HepG2 (cell line): ENCODE measurements around the gene TEKTIP1. TPM values are rescaled to one million over a fixed set of nuclear protein-coding genes. Genes with fewer than 3 reads are reported as not detected.

ENCODE experiments used
- ATAC-seq: fragments of 200-7000 bp; cut with Tn5 transposase; 3 replicates; pipeline ENCODE4 v1.9.1; 2020; ENCODE audit warnings: mild to moderate bottlenecking, moderate library complexity
- BruUV-seq: library from RNA; stranded (reverse); fragments of 400-500 nt; replicated peaks from 2 replicates; lab custom pipeline; 2021; lab: Mats Ljungman, UMichigan
- CTCF ChIA-PET: fragments of 300-600 bp; formaldehyde crosslinking; extraction: SDS; loops from one replicate; lab custom pipeline; 2021; ENCODE audit warnings: low total read pairs, inconsistent platforms, low intra/inter-chr PET ratio; lab: Yijun Ruan, JAX
- POLR2A ChIA-PET: fragments of 350-600 bp; sonication (Branson Sonifier 250); formaldehyde crosslinking; loops from one replicate; lab custom pipeline; 2020; ENCODE audit warnings: antibody characterized with exemption, inconsistent platforms; lab: Yijun Ruan, JAX
- DNase-seq: peaks from one replicate; pipeline ENCODE4 v3.0.0-alpha.2; 2015; ENCODE audit warnings: low spot score
- FAIRE-seq: peaks from 3 replicates; lab custom pipeline; 2011; peaks lifted over from hg19 to GRCh38; lab: Jason Lieb, UNC
- H2AFZ ChIP-seq: one replicate; pipeline ENCODE4 v1.6.1; 2011; ENCODE audit warnings: low read length, inconsistent platforms
- H3K27ac ChIP-seq: fragments of 300-600 bp; 3 replicates; pipeline ENCODE4 v1.8.0; 2011; ENCODE audit warnings: mixed run types, mild to moderate bottlenecking, mixed read lengths, low read length, inconsistent platforms; ENCODE audit not compliant: insufficient read depth; ENCODE audit errors: extremely low read length
- H3K27me3 ChIP-seq, 2 experiments: fragments of 200-600 bp in 1 of 2; 2 replicates in 1 of 2; 3 replicates in 1 of 2; pipeline versions ENCODE4 v1.6.0 to v1.8.0; 2011; ENCODE audit warnings: low read length in 2 of 2, mild to moderate bottlenecking in 2 of 2, moderate library complexity in 2 of 2, inconsistent platforms in 1 of 2; ENCODE audit not compliant: insufficient read depth in 2 of 2, control insufficient read depth in 1 of 2
- H3K36me3 ChIP-seq, 2 experiments: fragments of 200-600 bp in 1 of 2; replicated peaks in 1 of 2; 2 replicates in 1 of 2; 3 replicates in 1 of 2; pipeline versions ENCODE4 v1.5.1 to v1.8.0; 2011; ENCODE audit warnings: low read length in 2 of 2, inconsistent platforms in 1 of 2; ENCODE audit not compliant: insufficient read depth in 2 of 2, control insufficient read depth in 1 of 2
- H3K4me1 ChIP-seq: 2 replicates; pipeline ENCODE4 v1.5.1; 2012; ENCODE audit warnings: low read length, inconsistent platforms; ENCODE audit not compliant: insufficient read depth
- H3K4me2 ChIP-seq: 2 replicates; pipeline ENCODE4 v1.6.0; 2011; ENCODE audit warnings: low read depth, low read length, inconsistent platforms
- H3K4me3 ChIP-seq, 3 experiments: fragments of 200-600 bp in 1 of 3; sonication (generic), shearing (Covaris generic) in 1 of 3; replicated peaks in 1 of 3; 2 replicates each; pipeline ENCODE4 v1.5.1; 2011 to 2016; ENCODE audit warnings: low read length in 3 of 3, inconsistent platforms in 2 of 3, low read depth in 2 of 3, mild to moderate bottlenecking in 2 of 3, control low read depth in 1 of 3, mixed read lengths in 1 of 3; ENCODE audit not compliant: insufficient read depth in 1 of 3
- H3K79me2 ChIP-seq: one replicate; pipeline ENCODE4 v1.6.1; 2011; ENCODE audit warnings: low read length, inconsistent platforms; ENCODE audit not compliant: insufficient read depth
- H3K9ac ChIP-seq: 2 replicates; pipeline ENCODE4 v1.6.0; 2011; ENCODE audit warnings: mild to moderate bottlenecking, low read depth, low read length, inconsistent platforms; ENCODE audit not compliant: insufficient read depth
- H3K9me3 ChIP-seq: 2 replicates; pipeline ENCODE4 v1.5.1; 2012; ENCODE audit warnings: mild to moderate bottlenecking, low read length
- H4K20me1 ChIP-seq: 2 replicates; pipeline ENCODE4 v1.6.0; 2011; ENCODE audit warnings: inconsistent platforms, mild to moderate bottlenecking, low read length, moderate library complexity; ENCODE audit not compliant: insufficient read depth
- CCAR2 ChIP-seq: fragments of 200-400 bp; formaldehyde crosslinking; optimal IDR thresholded peaks from 2 replicates; pipeline ENCODE3; 2018; ENCODE audit warnings: low read depth, mild to moderate bottlenecking, low read length, moderate library complexity
- ELF1 ChIP-seq: sonication (generic); formaldehyde crosslinking; IDR thresholded peaks from 2 replicates; pipeline ENCODE4 v1.4.0; 2020; ENCODE audit warnings: missing genetic modification reagents
- ETS1 ChIP-seq: sonication (generic); formaldehyde crosslinking; IDR thresholded peaks from 2 replicates; pipeline ENCODE4 v1.4.0; 2020; ENCODE audit warnings: missing genetic modification reagents
- FLYWCH1 ChIP-seq: sonication (generic); formaldehyde crosslinking; IDR thresholded peaks from 2 replicates; pipeline ENCODE4 v1.8.1; 2023; ENCODE audit warnings: mild to moderate bottlenecking, missing genetic modification reagents
- KLF9 ChIP-seq: IDR thresholded peaks from 2 replicates; pipeline ENCODE4 v1.6.1; 2016; ENCODE audit warnings: low read depth
- MAFF ChIP-seq: IDR thresholded peaks from 2 replicates; pipeline ENCODE4 v1.6.1; 2011; ENCODE audit warnings: low read depth, low read length, improper control_type of control experiment
- MXD3 ChIP-seq: IDR thresholded peaks from 2 replicates; pipeline ENCODE4 v1.6.1; 2016; ENCODE audit warnings: mild to moderate bottlenecking, missing biosample characterization, missing genetic modification reagents
- PLRG1 ChIP-seq: fragments of 450-650 bp; conservative IDR thresholded peaks from 2 replicates; pipeline ENCODE4 v1.6.1; 2016
- RAD51 ChIP-seq: fragments of 450-650 bp; IDR thresholded peaks from 2 replicates; pipeline ENCODE4 v1.6.1; 2016; ENCODE audit warnings: borderline replicate concordance
- ZNF337 ChIP-seq: sonication (generic); formaldehyde crosslinking; IDR thresholded peaks from 2 replicates; pipeline ENCODE4 v1.5.1; 2020; ENCODE audit warnings: missing genetic modification reagents, low read depth, mild to moderate bottlenecking, borderline replicate concordance
- WGBS: methylation state at CpG from one replicate; pipeline ENCODE4 v1.1.6; 2017; ENCODE audit warnings: low lambda C conversion rate; 5-methylcytosine and 5-hydroxymethylcytosine counted together
- in situ Hi-C: cut with HindIII; loops from 2 replicates; pipeline ENCODE4 v1.10.0; 2017; ENCODE audit warnings: low pct_unique_long_range_greater_than_20kb; ENCODE audit not compliant: extremely low pct_ligation_motif_present
- intact Hi-C: fragments of 100-400 bp; cut with micrococcal nuclease; formaldehyde crosslinking; loops from one replicate; pipeline ENCODE4 v1.10.0; 2022; ENCODE audit not compliant: unreplicated experiment
- polyA plus RNA-seq, 8 experiments: library from polyadenylated mRNA; depleted of rRNA in 3 of 8; stranded (reverse) in 7 of 8; unstranded in 1 of 8; fragments of >200 nt; fragmentation: Illumina TruSeq in 4 of 8; extraction: Trizol in 4 of 8; gene quantifications; 2 replicates each; pipeline versions ENCODE4 v1.2.1 to v1.2.3, GENCODE V29; 2011 to 2016; ENCODE audit warnings: low read depth in 4 of 8, missing spikeins in 1 of 8, mixed read lengths in 1 of 8; ENCODE audit not compliant: insufficient read depth in 1 of 8
- total RNA-seq, 5 experiments: library from RNA; depleted of rRNA; stranded (reverse); fragments of >200 nt; fragmentation: Illumina TruSeq; extraction: Trizol; gene quantifications; 2 replicates each; pipeline ENCODE4 v1.2.3, GENCODE V29; 2016; ENCODE audit warnings: low read depth in 1 of 5
- TF ChIP-seq, protein P1 (sequence below): sonication (generic); formaldehyde crosslinking; IDR thresholded peaks from 2 replicates; pipeline ENCODE4 v1.4.0; 2020; ENCODE audit warnings: mild to moderate bottlenecking, missing genetic modification reagents
- TF ChIP-seq, protein P2 (sequence below), 2 experiments: IDR thresholded peaks; 2 replicates each; pipeline ENCODE4 v1.6.1; 2011 to 2012; ENCODE audit warnings: low read length in 2 of 2, borderline replicate concordance in 1 of 2, low read depth in 1 of 2, mild to moderate bottlenecking in 1 of 2, moderate library complexity in 1 of 2

The TEKTIP1 gene
- total and polyA plus RNA-seq, 2 of the 13 experiments (the other 11 are each of a cell fraction or from before 2014, with no cell fraction given): not detected

DNA sequence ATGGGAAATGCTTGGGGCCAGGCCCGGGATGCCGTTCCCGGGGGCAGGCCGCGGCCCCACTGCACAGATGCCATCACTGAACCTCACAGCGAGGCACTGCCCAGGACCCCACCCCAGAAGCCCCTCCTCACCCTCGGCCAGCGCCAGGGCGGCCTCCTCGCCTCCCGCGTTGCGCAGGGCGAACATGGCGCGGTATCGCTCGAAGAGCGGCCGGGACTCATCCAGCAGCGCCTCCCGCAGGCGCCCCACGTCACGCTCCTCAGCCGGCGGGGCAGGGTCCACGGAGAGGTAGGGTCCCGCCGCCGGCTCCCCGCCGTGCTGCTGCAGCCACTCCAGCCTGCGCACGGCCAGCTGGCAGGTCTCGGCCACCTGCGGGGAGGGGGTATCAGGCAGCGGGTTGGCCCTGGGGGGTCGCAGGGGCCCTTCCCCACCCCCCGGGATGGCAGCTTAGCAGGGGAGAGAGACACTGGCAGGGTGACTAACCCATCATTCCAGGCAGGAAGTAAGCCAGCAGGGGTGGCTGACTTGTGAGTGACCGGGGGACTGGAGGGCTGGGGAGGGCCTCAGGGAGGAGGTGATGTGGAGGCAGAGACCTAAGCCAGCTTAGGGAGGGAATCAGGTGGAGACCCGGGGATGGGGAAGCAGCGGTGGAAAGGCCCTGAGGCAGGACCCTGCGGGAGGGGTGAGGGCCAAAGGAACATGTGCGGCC lies 46.7 kb upstream of the TEKTIP1 start:
- Histone ChIP-seq H3K9ac (no peak overlapping the region), H3K27me3 (no peaks in the 10 kb centered on the region; a peak in 1 of 5 replicates), H4K20me1 (no peaks in the 10 kb centered on the region), H3K36me3 (peaks cover 11 to 47% of the 10 kb centered on the region in 2 experiments; a peak in 4 of 5 replicates), H3K27ac (no peak overlapping the region), H3K4me2 (no peak overlapping the region), H3K4me1 (no peaks in the 10 kb centered on the region), H3K9me3 (no peaks in the 10 kb centered on the region), H3K79me2 (peaks cover 3% of the 10 kb centered on the region), H2AFZ (no peak overlapping the region), H3K4me3 (no peak overlapping the region)
- POLR2A ChIA-PET: no interaction called here
- no peak for TF ChIP-seq MXD3 (CRISPR knock-in tag)
- TF ChIP-seq MAFF: no peak
- no peak for TF ChIP-seq CCAR2
- no peak for TF ChIP-seq ELF1
- TF ChIP-seq FLYWCH1 (CRISPR knock-in tag): no peak
- no peak for TF ChIP-seq RAD51
- TF ChIP-seq, protein P1, sequence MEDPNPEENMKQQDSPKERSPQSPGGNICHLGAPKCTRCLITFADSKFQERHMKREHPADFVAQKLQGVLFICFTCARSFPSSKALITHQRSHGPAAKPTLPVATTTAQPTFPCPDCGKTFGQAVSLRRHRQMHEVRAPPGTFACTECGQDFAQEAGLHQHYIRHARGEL (CRISPR knock-in tag): no peak
- TF ChIP-seq PLRG1: no peak
- no TSS peak for BruUV-seq
- 98% methylated on average over 45 of the region's 45 CpGs for WGBS
- DNase-seq (no peak), FAIRE-seq (no peak), ATAC-seq (no peak)
- CTCF ChIA-PET: no interaction called here
- in situ Hi-C loops (no loop called here), intact Hi-C loops (no loop called here)

- peaks cover 11 to 50% of the 10 kb centered on the region in 2 experiments; a peak in 4 of 5 replicates for H3K36me3 ChIP-seq
- no peaks in the 10 kb centered on the region for H4K20me1 ChIP-seq
- H3K4me1 ChIP-seq: peaks cover 4% of the 10 kb centered on the region
- ATAC-seq (no peak), FAIRE-seq (no peak), DNase-seq (no peak)
- no peaks in the 10 kb centered on the region for H3K9me3 ChIP-seq
- 96% methylated on average over 16 of the region's 16 CpGs for WGBS
- intact Hi-C loops (no loop called here), in situ Hi-C loops (no loop called here)
- CTCF ChIA-PET: no interaction called here
- H3K27ac ChIP-seq: no peak overlapping the region
- no peak overlapping the region for H2AFZ ChIP-seq
- no peak overlapping the region for H3K9ac ChIP-seq
- no TSS peak for BruUV-seq
- H3K79me2 ChIP-seq: peaks cover 7% of the 10 kb centered on the region
- POLR2A ChIA-PET: no interaction called here
- no peak overlapping the region for H3K4me2 ChIP-seq
- H3K27me3 ChIP-seq: no peaks in the 10 kb centered on the region; a peak in 1 of 5 replicates
- H3K4me3 ChIP-seq: no peak overlapping the region
- TF ChIP-seq KLF9 (CRISPR knock-in tag) (no peak), ETS1 (CRISPR knock-in tag) (no peak), ZNF337 (CRISPR knock-in tag) (no peak)
- TF ChIP-seq, protein P2, sequence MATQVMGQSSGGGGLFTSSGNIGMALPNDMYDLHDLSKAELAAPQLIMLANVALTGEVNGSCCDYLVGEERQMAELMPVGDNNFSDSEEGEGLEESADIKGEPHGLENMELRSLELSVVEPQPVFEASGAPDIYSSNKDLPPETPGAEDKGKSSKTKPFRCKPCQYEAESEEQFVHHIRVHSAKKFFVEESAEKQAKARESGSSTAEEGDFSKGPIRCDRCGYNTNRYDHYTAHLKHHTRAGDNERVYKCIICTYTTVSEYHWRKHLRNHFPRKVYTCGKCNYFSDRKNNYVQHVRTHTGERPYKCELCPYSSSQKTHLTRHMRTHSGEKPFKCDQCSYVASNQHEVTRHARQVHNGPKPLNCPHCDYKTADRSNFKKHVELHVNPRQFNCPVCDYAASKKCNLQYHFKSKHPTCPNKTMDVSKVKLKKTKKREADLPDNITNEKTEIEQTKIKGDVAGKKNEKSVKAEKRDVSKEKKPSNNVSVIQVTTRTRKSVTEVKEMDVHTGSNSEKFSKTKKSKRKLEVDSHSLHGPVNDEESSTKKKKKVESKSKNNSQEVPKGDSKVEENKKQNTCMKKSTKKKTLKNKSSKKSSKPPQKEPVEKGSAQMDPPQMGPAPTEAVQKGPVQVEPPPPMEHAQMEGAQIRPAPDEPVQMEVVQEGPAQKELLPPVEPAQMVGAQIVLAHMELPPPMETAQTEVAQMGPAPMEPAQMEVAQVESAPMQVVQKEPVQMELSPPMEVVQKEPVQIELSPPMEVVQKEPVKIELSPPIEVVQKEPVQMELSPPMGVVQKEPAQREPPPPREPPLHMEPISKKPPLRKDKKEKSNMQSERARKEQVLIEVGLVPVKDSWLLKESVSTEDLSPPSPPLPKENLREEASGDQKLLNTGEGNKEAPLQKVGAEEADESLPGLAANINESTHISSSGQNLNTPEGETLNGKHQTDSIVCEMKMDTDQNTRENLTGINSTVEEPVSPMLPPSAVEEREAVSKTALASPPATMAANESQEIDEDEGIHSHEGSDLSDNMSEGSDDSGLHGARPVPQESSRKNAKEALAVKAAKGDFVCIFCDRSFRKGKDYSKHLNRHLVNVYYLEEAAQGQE (IDR thresholded peaks at IDR 0.05; ENCODE audit: borderline replicate concordance in 1 of 2, low read depth in 1 of 2, low read length in 2 of 2): no peak
These were observed 46.1 kb upstream of the TEKTIP1 start for GRCh38 chr19:3492919-3493318.
